Measurements from ENCODE around the gene SH3BP2.

SH3BP2 gene

GRCh38 chr4:2870082-2870481, 77.2 kb downstream of the SH3BP2 start:
- no peak for TF ChIP-seq Cebpa-rat (IDR thresholded peaks at IDR 0.05)
- H3K9ac ChIP-seq: no peak overlapping the region
- H3K27me3 ChIP-seq: no peaks in the 10 kb centered on the region
- peak overlapping the region; percentile 82 for H3K4me2 ChIP-seq
- peaks cover 67% of the 10 kb centered on the region for H4K20me1 ChIP-seq
- H3K27ac ChIP-seq: no peak overlapping the region
- no peaks in the 10 kb centered on the region for H3K9me3 ChIP-seq
- H3K36me3 ChIP-seq: peaks cover 4% of the 10 kb centered on the region; the same call in 1 of the 2 replicates
- peaks cover 99% of the 10 kb centered on the region for H3K4me1 ChIP-seq
- no peak overlapping the region for H3K4me3 ChIP-seq

GRCh38 chr4:2871466-2871865, 78.6 kb downstream of the SH3BP2 start:
- no peak overlapping the region for H3K4me3 ChIP-seq
- H3K4me2 ChIP-seq: peak overlapping the region; percentile 76
- H3K27me3 ChIP-seq: no peaks in the 10 kb centered on the region
- H4K20me1 ChIP-seq: peaks cover 57% of the 10 kb centered on the region
- peak overlapping the region; percentile 23 for H3K27ac ChIP-seq
- no peak for TF ChIP-seq Cebpa-rat (IDR thresholded peaks at IDR 0.05)
- peaks cover 88% of the 10 kb centered on the region for H3K4me1 ChIP-seq
- no peaks in the 10 kb centered on the region for H3K9me3 ChIP-seq
- H3K36me3 ChIP-seq: peaks cover 16% of the 10 kb centered on the region
- H3K9ac ChIP-seq: no peak overlapping the region

GRCh38 chr4:2871911-2872310, 79.0 kb downstream of the SH3BP2 start:
- H4K20me1 ChIP-seq: peaks cover 55% of the 10 kb centered on the region
- H3K9ac ChIP-seq: no peak overlapping the region
- no peaks in the 10 kb centered on the region for H3K9me3 ChIP-seq
- peak overlapping the region; percentile 23 for H3K27ac ChIP-seq
- TF ChIP-seq Cebpa-rat (IDR thresholded peaks at IDR 0.05): no peak
- peak overlapping the region; percentile 76 for H3K4me2 ChIP-seq
- H3K36me3 ChIP-seq: peaks cover 20% of the 10 kb centered on the region
- no peak overlapping the region for H3K4me3 ChIP-seq
- H3K4me1 ChIP-seq: peaks cover 83% of the 10 kb centered on the region
- H3K27me3 ChIP-seq: no peaks in the 10 kb centered on the region

- peaks cover 55% of the 10 kb centered on the region for H4K20me1 ChIP-seq
- no peak overlapping the region for H3K4me3 ChIP-seq
- peak overlapping the region; percentile 11; the same call in 1 of the 2 replicates for H3K27ac ChIP-seq
- no peaks in the 10 kb centered on the region for H3K9me3 ChIP-seq
- peaks cover 35% of the 10 kb centered on the region for H3K36me3 ChIP-seq
- H3K27me3 ChIP-seq: no peaks in the 10 kb centered on the region
- peak overlapping the region; percentile 44 for H3K4me2 ChIP-seq
- H3K9ac ChIP-seq: no peak overlapping the region
- peaks cover 69% of the 10 kb centered on the region for H3K4me1 ChIP-seq
- no peak for TF ChIP-seq Cebpa-rat (IDR thresholded peaks at IDR 0.05)
These were observed 80.4 kb downstream of the SH3BP2 start for GRCh38 chr4:2873329-2873728.

- TF ChIP-seq Cebpa-rat (IDR thresholded peaks at IDR 0.05): no peak
- H3K4me1 ChIP-seq: peaks cover 54% of the 10 kb centered on the region
These were observed 82.0 kb downstream of the SH3BP2 start for GRCh38 chr4:2874861-2875260.

GRCh38 chr4:2875556-2875955, 82.7 kb downstream of the SH3BP2 start:
- Histone ChIP-seq H3K27me3 (no peaks in the 10 kb centered on the region), H3K36me3 (peaks cover 53% of the 10 kb centered on the region), H3K4me3 (no peak overlapping the region), H3K4me2 (no peak overlapping the region), H4K20me1 (peaks cover 50% of the 10 kb centered on the region), H3K9me3 (no peaks in the 10 kb centered on the region), H3K9ac (no peak overlapping the region), H3K27ac (no peak overlapping the region), H3K4me1 (peaks cover 47% of the 10 kb centered on the region)
- TF ChIP-seq Cebpa-rat (IDR thresholded peaks at IDR 0.05): no peak

More at GRCh38 chr4:2874861-2875260, 82.0 kb downstream of the SH3BP2 start:
- Histone ChIP-seq H3K36me3 (peaks cover 50% of the 10 kb centered on the region), H3K9me3 (no peaks in the 10 kb centered on the region), H3K9ac (no peak overlapping the region), H3K27me3 (no peaks in the 10 kb centered on the region), H4K20me1 (peaks cover 55% of the 10 kb centered on the region), H3K27ac (no peak overlapping the region), H3K4me2 (0 out of 2 replicates have a peak overlapping the region, but pooled peaks have one; percentile 7), H3K4me3 (no peak overlapping the region)

- TF ChIP-seq Cebpa-rat (IDR thresholded peaks at IDR 0.05): no peak
- H3K4me1 ChIP-seq: peaks cover 19% of the 10 kb centered on the region
- no peak overlapping the region for H3K9ac ChIP-seq
- peaks cover 77% of the 10 kb centered on the region for H3K36me3 ChIP-seq
- peaks cover 51% of the 10 kb centered on the region for H4K20me1 ChIP-seq
- no peaks in the 10 kb centered on the region for H3K27me3 ChIP-seq
- no peak overlapping the region for H3K4me2 ChIP-seq
- no peaks in the 10 kb centered on the region for H3K9me3 ChIP-seq
- H3K27ac ChIP-seq: no peak overlapping the region
- no peak overlapping the region for H3K4me3 ChIP-seq
These were observed 85.5 kb downstream of the SH3BP2 start for GRCh38 chr4:2878346-2878745.

- Histone ChIP-seq H3K4me2 (no peak overlapping the region), H3K27me3 (no peaks in the 10 kb centered on the region), H3K4me3 (no peak overlapping the region), H3K27ac (no peak overlapping the region), H4K20me1 (peaks cover 51% of the 10 kb centered on the region), H3K9ac (no peak overlapping the region), H3K36me3 (peaks cover 83% of the 10 kb centered on the region), H3K4me1 (peaks cover 13% of the 10 kb centered on the region), H3K9me3 (no peaks in the 10 kb centered on the region)
- no peak for TF ChIP-seq Cebpa-rat (IDR thresholded peaks at IDR 0.05)
These were observed 86.1 kb downstream of the SH3BP2 start for GRCh38 chr4:2879026-2879425.

GRCh38 chr4:2881431-2881830, 88.5 kb downstream of the SH3BP2 start:
- H3K9me3 ChIP-seq: no peaks in the 10 kb centered on the region

GRCh38 chr4:2882341-2882740, 89.5 kb downstream of the SH3BP2 start:
- no peak for TF ChIP-seq Cebpa-rat (IDR thresholded peaks at IDR 0.05)
- Histone ChIP-seq H3K27ac (no peak overlapping the region), H3K27me3 (no peaks in the 10 kb centered on the region), H3K4me1 (no peaks in the 10 kb centered on the region), H3K4me3 (no peak overlapping the region), H4K20me1 (peaks cover 45% of the 10 kb centered on the region), H3K9me3 (no peaks in the 10 kb centered on the region), H3K4me2 (no peak overlapping the region), H3K36me3 (peaks cover 91% of the 10 kb centered on the region), H3K9ac (no peak overlapping the region)

More at GRCh38 chr4:2881431-2881830, 88.5 kb downstream of the SH3BP2 start:
- H3K27ac ChIP-seq: no peak overlapping the region
- H3K27me3 ChIP-seq: no peaks in the 10 kb centered on the region
- H4K20me1 ChIP-seq: peaks cover 49% of the 10 kb centered on the region
- H3K9ac ChIP-seq: no peak overlapping the region
- H3K4me2 ChIP-seq: no peak overlapping the region
- no peaks in the 10 kb centered on the region for H3K4me1 ChIP-seq
- H3K36me3 ChIP-seq: peaks cover 92% of the 10 kb centered on the region
- no peak overlapping the region for H3K4me3 ChIP-seq
- TF ChIP-seq Cebpa-rat (IDR thresholded peaks at IDR 0.05): no peak

- H3K4me3 ChIP-seq: no peak overlapping the region
- no peak overlapping the region for H3K4me2 ChIP-seq
- no peak overlapping the region; the same call in 1 of the 2 replicates for H3K9ac ChIP-seq
- no peaks in the 10 kb centered on the region for H3K9me3 ChIP-seq
- no peak for TF ChIP-seq Cebpa-rat (IDR thresholded peaks at IDR 0.05)
- H3K27ac ChIP-seq: no peak overlapping the region
- no peaks in the 10 kb centered on the region for H3K27me3 ChIP-seq
- peaks cover 34% of the 10 kb centered on the region for H4K20me1 ChIP-seq
- H3K4me1 ChIP-seq: no peaks in the 10 kb centered on the region
- H3K36me3 ChIP-seq: peaks cover 88% of the 10 kb centered on the region
These were observed 93.3 kb downstream of the SH3BP2 start for GRCh38 chr4:2886161-2886560.

Data from BLaER1 (cell line).